ENCODE results near the gene PSMB10.
"Not testable (repeated sequence)": the region's sequence is repeated elsewhere in the genome, so short reads cannot be mapped to it uniquely, and the experiment has no call there.

Gene PSMB10

GRCh38 chr16:67928561-67929364 lies 7.9 kb downstream of the PSMB10 start:
- peak; percentile 49 for DNase-seq

- no peak for DNase-seq
These were observed 8.5 kb downstream of the PSMB10 start for GRCh38 chr16:67928147-67928546.

DNA sequence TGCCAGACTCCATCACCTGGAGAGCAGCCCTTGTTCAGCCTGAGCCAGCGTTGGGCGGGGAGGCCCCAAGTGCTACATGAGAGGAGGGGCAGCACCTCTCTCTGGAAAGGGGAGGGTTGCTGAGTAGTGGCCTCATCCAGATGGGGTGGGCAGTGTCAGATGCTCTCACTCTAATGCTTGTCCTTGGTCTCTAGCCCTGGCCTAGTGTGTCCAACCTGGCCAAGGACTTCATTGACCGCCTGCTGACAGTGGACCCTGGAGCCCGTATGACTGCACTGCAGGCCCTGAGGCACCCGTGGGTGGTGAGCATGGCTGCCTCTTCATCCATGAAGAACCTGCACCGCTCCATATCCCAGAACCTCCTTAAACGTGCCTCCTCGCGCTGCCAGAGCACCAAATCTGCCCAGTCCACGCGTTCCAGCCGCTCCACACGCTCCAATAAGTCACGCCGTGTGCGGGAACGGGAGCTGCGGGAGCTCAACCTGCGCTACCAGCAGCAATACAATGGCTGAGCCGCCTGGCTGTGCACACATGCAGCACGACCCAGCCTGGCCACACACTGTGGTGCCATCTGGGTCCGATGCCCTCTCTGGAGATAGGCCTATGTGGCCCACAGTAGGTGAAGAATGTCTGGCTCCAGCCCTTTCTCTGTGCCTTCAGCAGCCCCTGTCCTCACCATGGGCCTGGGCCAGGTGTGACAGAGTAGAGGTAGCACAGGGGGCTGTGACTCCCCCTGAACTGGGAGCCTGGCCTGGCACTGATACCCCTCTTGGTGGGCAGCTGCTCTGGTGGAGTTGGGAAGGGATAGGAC lies 9.3 kb downstream of the PSMB10 start:
- DNase-seq, result no peak

DNA sequence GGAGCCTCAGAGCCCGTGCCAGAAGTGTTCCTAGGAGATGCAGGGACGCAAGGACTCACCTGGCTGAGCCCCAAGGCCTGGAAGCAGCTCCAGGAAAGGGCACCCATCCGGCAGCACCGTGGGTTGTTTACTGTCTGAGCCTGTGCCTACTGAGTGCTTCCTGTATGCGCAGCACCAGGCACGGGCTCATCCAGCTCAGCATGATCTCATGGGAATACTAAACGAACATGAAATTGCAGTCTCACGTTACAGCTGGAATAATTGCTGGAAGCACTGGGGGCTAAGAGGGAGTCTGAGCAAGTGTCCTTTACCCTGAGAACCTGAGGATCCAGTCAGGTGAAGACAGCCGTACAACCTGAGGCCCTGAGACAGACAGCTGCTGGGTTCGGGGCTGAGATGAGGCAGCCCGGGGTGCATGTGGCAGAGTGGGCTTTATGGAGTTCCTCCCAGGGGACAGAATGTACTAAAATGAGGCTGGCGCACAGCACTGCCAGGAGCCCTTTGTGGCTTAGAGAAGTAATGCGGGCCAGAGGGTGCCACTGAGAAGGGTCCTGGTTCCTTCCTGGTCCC lies 10.4 kb downstream of the PSMB10 start:
- DNase-seq, result no peak

GRCh38 chr16:67924140-67924906 lies 12.3 kb downstream of the PSMB10 start:
- DNase-seq, result no peak

DNA sequence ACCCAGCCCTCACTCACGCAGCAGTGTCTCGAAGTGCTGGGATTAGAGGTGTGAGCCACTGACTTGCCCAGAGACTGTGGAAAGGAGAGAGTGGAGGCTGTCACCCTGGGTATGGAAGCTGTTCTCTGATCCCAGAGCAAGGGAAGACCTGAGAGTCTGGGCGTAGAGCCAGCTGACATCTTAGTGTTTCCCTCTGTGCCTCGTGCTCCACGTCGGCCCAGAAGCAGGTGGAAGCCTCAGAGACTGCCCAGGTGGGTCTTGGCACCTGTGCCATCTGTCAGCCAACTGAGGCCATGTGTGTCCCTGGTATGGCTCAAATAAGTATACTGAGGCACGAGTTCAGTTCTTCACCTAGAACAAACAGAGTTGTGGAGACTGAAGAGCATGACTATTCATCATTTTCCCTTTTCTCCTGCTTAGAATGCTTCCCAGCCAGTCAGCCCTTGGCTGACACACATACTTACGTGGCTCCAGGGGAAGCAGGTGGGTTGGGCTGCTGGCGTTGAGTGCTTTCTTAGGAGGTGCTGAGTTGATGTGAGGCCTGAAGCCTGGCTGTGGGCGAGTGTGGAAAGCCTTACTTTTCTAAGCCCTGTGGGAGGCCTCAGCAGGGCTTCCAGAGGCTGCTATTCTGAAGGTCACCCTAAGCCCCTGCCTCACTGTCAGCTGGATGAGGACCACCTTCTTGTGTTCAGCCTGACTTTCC lies 13.1 kb downstream of the PSMB10 start:
- no peak for DNase-seq

- DNase-seq, result no peak
These were observed 13.9 kb downstream of the PSMB10 start for GRCh38 chr16:67922740-67923139.

- DNase-seq, result no peak
These were observed 14.4 kb downstream of the PSMB10 start for GRCh38 chr16:67922221-67922620.

GRCh38 chr16:67919622-67920221 lies 16.9 kb downstream of the PSMB10 start:
- no peak for DNase-seq

GRCh38 chr16:67917852-67918236 lies 18.8 kb downstream of the PSMB10 start:
- DNase-seq, result no peak

- no peak for DNase-seq
These were observed 19.4 kb downstream of the PSMB10 start for GRCh38 chr16:67917140-67917851.

GRCh38 chr16:67915831-67916723 lies 20.6 kb downstream of the PSMB10 start:
- no peak for DNase-seq

GRCh38 chr16:67915496-67915769 lies 21.2 kb downstream of the PSMB10 start:
- not testable (repeated sequence) for DNase-seq

DNA sequence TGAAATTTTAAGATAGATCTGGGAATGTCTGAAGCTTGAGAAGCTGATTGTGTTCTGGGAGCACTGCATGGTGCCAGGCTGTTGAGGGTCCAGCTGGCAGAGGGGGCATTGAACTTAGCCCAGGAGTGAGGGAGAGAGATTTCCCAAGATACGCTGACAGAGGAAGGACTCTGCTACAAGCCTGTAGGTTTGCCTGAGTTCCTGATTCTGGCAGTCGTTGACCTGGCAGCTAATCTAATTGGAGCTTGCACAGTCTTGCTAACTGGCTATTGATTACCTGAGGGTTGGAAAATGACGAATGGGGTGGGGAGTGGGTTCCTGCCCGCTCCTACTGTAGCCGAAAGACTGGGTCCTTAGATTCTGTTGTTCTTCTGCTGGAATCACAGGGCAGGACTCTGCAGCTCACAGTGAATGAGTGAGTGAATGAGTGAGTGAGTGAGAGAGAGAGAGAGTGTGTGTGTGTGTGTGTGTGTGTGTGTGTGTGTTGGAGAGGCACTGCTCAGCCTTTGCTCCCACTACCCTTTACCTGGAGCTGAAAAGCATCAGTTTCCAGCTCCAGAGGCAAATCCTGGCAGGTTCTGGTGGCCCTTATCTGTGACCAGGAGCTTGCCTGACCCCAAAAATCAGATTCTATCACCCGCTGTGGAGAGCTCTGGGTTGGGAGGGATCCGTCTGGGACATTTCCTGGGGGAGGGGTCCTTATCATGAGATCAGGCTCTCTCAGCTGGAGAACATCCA lies 21.7 kb downstream of the PSMB10 start:
- no peak for DNase-seq

- no peak for DNase-seq
These were observed 26.5 kb downstream of the PSMB10 start for GRCh38 chr16:67910158-67910557.

DNA sequence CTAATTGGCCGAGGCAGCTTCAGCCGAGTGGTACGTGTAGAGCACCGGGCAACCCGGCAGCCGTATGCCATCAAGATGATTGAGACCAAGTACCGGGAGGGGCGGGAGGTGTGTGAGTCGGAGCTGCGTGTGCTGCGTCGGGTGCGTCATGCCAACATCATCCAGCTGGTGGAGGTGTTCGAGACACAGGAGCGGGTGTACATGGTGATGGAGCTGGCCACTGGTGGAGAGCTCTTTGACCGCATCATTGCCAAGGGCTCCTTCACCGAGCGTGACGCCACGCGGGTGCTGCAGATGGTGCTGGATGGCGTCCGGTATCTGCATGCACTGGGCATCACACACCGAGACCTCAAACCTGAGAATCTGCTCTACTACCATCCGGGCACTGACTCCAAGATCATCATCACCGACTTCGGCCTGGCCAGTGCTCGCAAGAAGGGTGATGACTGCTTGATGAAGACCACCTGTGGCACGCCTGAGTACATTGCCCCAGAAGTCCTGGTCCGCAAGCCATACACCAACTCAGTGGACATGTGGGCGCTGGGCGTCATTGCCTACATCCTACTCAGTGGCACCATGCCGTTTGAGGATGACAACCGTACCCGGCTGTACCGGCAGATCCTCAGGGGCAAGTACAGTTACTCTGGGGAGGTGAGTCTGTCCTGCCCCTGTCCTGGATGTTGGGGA lies 27.5 kb downstream of the PSMB10 start:
- DNase-seq, result no peak

GRCh38 chr16:67907397-67908180 lies 29.1 kb downstream of the PSMB10 start:
- DNase-seq, result no peak

DNA sequence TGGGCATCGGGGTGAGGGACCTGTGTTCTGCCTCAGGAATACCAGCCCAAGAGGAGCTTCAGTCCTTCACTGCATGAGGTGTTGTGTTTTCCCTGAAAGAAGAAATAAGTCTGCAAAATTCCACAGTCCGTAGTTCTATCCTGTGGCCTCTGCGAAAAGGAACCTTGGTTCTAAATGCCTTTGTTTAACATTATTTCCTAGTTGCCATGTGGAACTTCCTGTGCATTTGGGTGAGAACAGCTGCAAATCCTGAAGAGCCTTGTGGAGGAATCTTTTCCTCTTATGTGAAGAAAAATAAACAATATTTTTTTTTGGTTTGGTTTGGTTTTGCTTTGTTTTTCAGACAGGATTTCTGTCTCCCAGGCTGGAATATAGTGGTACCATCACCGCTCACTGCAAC lies 33.8 kb downstream of the PSMB10 start:
- no peak for DNase-seq

All from right kidney (tissue), 1 donor.